Breast epithelium (tissue), 3 donors: ENCODE results near the gene COA3.
A peak's percentile ranks its signal among the peaks of the same experiment; 100 is the strongest.

Experiments
- POLR2A ChIP-seq: fragments of 450-650 bp; IDR thresholded peaks from one replicate; pipeline ENCODE4 v1.6.1; 2016; ENCODE audit warnings: antibody characterized with exemption, mild to moderate bottlenecking, moderate library complexity
- POLR2AphosphoS5 ChIP-seq, 3 donors: sonication (generic); formaldehyde crosslinking; IDR thresholded peaks; one replicate each; pipeline ENCODE4 v1.6.1; 2017; ENCODE audit warnings: antibody characterized with exemption in 3 of 3
- TF ChIP-seq, protein P1 (sequence below), 3 donors: fragments of 450-650 bp; IDR thresholded peaks; one replicate each; pipeline ENCODE4 v1.5.1; 2016 to 2017; ENCODE audit warnings: antibody characterized with exemption in 3 of 3, mild to moderate bottlenecking in 3 of 3, moderate library complexity in 3 of 3

DNA sequence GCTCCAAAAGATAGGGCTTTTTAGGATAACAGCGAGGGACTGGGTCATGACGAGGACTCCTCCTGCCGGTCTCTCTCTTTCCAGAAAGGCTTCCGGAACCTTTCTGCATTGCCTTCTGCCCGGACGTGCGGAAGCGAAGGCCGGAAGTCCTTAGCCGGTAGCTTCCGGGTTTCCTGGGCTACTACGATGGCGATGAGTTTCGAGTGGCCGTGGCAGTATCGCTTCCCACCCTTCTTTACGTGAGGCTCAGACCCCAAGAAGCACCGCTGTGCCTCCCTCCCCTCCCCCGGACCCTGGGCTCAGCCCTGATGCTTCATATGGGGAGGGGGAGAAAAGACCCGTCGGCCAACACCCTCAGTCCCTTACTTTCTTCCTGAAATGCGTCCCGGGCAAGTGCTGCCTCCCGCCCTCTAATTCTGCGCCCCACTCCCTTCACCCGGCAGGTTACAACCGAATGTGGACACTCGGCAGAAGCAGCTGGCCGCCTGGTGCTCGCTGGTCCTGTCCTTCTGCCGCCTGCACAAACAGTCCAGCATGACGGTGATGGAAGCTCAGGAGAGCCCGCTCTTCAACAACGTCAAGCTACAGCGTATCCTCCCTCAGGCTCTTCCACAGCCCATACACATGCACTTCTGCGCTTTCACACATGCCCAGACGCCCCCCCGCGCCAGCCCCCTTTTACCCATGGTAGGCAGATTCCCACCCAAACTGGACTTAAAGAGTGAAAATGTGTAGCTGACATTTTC, 25.0 kb downstream of the COA3 start, which contains the start of gene VPS25:
- TF ChIP-seq, protein P1, sequence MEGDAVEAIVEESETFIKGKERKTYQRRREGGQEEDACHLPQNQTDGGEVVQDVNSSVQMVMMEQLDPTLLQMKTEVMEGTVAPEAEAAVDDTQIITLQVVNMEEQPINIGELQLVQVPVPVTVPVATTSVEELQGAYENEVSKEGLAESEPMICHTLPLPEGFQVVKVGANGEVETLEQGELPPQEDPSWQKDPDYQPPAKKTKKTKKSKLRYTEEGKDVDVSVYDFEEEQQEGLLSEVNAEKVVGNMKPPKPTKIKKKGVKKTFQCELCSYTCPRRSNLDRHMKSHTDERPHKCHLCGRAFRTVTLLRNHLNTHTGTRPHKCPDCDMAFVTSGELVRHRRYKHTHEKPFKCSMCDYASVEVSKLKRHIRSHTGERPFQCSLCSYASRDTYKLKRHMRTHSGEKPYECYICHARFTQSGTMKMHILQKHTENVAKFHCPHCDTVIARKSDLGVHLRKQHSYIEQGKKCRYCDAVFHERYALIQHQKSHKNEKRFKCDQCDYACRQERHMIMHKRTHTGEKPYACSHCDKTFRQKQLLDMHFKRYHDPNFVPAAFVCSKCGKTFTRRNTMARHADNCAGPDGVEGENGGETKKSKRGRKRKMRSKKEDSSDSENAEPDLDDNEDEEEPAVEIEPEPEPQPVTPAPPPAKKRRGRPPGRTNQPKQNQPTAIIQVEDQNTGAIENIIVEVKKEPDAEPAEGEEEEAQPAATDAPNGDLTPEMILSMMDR (IDR thresholded peaks at IDR 0.05): no peak
- TF ChIP-seq POLR2AphosphoS5 (IDR thresholded peaks at IDR 0.05): peak; percentile 86 to 94 (median 88)
- TF ChIP-seq POLR2A: peak; percentile 61
